Stimulated activated CD8-positive, alpha-beta memory T cell treated with anti-CD3 and anti-CD28 coated beads, Interleukin-15, amount 100 ng/mL, for 48 hours (primary cell): ENCODE results near the gene FAM174B.

ENCODE experiments used
- DNase-seq, 2 donors: peaks; one replicate each; pipeline ENCODE4 v3.0.0-alpha.2; 2020; ENCODE audit warnings: low read depth in 2 of 2

Gene FAM174B

DNA sequence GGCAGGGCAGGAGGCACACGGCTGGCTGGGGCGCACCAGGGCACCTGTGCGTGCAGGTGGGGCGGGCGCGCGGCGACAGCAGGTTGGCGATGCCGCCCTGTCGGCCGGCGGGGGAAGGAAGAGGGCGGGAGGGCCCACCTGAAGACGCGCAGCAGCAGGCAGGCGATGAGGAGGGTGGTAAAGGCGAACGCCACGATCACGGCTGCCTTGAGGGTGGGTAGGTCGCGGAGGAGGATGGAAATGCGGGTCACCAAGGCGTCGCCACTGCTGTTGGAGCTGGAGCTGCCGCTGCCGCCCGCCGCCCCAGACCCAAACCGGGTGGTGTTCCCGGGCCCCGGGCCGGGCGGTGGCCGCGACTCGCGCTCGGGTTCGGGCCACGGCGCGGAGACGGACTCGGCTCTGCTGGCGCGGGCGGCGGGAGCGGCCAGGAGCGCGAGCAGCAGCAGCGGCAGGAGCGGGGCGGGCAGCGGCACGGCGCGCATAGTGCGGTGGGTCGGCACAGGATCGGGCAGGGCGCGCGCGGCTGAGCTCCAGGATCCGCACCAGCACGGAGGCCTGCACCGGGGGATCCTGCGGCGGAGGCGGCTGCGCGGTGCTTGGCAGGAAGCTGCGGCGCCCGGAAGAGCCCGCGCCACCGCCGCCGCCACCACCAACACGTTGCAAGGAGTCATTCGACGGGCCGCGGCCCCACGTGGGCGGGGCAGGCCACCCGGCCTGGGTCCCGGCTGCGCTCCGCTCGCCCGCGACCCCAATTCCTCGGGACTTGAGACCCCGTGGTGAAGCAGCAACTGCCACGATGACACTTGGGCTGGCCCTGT, at the start of gene FAM174B:
Gene FAM174B (minus strand): TSS at position 598 of the 818 bp plus-strand sequence.
- peak; percentile 12 to 36 for DNase-seq

DNA sequence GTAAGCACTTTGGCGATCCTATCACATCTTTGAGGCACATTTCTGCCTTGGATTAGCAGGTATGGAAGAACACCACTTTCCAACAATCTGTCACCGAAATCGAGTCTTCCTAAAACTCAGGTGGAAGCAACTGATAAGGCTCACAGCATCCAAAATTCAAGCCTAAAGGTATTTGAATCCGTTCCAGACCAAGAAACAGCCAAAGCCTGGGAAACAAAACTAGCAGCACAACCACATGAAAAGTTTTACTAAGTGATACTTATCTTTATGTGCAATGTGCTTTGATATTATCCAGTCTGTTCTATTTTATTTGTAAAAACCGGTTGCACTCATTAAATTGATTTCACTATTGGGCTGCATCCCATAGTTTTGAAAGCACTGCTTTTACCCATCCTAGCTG, 40.5 kb upstream of the FAM174B start:
- DNase-seq = no peak

DNA sequence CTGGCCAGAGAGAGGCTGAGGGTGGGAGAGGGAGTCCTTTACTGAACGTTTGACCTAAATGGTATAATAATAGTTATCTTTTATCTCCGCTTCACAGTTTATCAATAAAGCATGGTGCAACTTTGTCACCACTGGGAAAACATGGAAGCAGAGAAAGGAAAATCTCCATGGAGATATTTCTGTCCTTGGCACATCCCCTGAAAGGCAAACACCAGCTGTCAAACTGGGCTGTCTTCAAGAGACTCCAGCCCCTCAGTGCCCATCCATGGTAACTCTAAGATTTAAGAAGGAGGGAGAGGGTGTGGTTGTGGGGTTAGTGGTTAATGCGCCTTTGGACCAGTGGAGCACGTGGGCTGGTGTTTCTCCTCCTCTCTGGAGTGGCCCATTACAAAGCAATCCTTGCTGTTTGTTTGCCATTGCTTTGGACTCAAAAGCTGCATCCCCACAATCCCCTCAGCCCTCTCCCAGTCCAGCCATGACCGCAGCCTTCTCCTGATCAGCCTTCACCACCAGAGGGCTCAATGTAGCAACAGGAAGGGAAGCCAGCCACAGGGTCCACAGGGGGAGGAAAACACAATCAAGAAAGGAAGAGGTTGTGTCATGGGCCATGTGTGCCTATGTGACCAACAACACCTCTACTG, 38.2 kb upstream of the FAM174B start:
- DNase-seq = no peak

DNA sequence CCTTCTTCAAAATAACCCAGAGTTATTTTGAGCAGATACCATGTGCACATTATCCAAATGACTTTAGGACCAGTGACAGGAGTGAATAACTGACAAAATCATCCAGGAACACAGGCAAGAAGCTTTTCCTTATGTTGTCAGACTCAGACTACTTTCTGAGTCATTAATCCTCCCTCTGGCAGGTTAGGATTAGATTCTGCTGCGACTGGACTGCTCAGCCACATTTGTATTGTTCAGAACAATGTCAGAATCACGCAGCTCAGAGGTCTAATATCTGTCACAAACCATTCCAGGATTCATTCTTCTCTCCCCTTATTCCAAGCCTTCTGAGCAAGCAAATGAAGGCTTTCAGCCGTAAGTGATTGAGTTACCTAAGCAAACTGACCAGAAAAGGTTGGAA, 34.8 kb upstream of the FAM174B start:
- no peak for DNase-seq

- no peak for DNase-seq
Measured at GRCh38 chr15:92687746-92688145, 32.2 kb upstream of the FAM174B start.

- no peak for DNase-seq
Measured at GRCh38 chr15:92687195-92687602, 31.6 kb upstream of the FAM174B start.

GRCh38 chr15:92683511-92683834, 27.9 kb upstream of the FAM174B start:
- no peak for DNase-seq

GRCh38 chr15:92682741-92683510, 27.4 kb upstream of the FAM174B start:
- no peak for DNase-seq

DNA sequence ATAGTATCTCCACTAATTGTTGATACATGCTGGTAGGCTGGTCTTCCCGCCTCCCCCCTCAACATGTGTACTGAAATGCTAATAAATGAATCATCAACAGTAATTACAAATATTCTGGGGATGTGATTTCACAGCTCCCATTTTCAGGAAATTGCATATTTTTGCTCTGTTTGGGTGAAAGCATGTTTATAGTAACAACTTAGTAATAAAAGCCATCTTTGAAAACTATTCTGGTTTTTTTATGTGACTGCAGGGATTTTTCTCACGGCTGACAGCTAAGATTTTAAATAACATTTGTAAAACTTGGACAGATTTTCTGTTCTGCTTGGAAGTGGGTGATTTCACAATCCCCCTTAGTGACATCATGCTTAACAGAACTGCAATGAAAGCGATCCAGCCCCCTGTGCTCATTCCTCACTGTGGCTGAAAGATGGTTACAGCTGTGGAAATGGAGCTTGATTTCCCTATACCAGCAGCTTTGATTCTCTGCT, 25.6 kb upstream of the FAM174B start:
- DNase-seq = no peak

DNA sequence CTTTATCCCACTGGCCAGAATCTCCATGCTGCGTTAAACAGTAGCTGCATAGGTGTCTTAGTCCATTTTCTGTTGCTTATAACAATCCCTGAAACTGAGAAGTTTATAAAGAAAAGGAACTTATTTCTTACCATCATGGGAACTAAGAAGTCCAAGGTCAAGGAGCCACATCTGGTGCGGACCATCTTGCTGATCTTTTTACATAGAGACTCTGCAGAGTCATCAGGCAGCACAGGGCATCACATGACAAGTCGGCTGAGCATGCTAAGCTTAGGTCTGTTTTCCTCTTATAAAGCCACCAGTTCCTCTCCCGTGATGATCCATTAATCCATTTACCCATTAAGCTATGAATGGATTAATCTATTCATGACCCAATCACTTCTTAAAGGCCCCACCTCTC, 22.4 kb upstream of the FAM174B start:
- no peak for DNase-seq

GRCh38 chr15:92676561-92676960, 21.0 kb upstream of the FAM174B start:
- DNase-seq = no peak

DNA sequence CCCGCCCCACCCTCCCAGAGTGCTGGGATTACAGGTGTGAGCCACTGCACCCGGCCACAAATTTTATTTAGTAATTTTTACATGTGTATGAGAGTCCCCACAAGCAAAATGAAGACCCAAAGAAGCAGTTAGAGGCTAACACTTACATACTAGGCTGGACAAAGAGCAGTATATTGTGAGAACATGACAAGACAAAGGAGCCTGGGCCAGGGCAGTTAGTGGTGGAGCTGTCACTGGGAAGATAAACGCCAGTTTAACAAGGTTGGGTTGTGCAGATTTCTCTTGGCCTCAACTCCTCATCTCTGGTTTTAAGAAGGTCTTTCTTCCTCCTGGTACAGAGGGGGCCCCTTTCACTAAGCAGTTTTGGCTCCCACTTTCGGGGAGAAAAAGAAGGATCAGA, 19.9 kb upstream of the FAM174B start:
- DNase-seq = no peak

DNA sequence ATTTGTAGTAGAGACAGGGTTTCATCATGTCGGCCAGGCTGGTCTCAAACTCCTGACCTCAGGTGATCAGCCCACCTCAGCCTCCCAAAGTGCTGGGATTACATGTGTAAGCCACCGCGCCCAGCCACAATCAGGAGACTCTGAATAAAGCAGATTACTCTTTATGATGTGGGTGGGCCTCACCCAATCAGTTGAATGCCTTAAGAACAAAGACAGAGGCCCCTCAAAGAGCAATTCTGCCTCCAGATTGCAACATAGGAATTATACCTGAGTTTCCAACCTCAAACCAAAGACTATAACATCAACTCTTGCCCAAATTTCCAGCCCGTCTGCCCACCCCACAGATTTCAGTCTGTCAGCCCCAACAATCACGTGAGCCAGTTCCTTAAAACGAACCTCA, 18.8 kb upstream of the FAM174B start:
- DNase-seq = no peak

DNA sequence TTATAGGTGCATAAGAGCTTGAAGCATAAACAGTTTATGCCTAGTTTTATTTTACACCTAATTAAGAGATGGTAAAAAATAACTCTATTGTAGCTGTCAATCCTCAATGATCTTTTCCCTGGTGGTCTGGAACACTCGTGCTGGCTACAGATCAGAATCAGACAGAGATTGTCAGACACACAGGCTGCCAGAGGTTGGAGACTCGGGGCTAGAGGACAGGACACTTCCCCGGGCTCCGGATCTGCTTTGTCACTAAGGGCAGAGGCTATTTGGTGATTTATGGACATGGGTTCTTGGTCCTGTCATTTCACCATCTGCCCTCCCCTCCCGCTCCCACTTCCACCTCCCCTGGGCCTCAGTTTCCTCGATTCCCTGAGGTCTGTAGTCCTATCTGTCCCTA, 16.5 kb upstream of the FAM174B start:
- DNase-seq = no peak

DNA sequence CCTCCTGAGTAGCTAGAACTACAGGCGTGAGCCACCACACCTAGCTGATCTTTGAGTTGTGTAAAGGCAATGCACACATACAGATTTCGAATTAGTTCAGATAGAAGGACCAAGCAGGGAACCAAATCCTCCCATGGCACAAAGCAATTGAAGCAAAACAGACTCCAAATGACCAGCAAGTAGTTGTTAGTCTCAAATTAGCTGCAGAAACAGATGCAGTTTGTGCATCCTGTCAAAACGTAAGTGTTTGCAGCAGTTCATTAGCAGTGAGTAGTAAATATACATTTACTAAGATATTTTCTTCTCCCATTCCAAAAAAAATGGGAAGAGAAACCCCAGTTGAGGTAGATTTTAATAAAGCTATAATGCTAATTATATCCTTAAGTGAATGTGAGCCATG, 15.8 kb upstream of the FAM174B start:
- no peak for DNase-seq

DNA sequence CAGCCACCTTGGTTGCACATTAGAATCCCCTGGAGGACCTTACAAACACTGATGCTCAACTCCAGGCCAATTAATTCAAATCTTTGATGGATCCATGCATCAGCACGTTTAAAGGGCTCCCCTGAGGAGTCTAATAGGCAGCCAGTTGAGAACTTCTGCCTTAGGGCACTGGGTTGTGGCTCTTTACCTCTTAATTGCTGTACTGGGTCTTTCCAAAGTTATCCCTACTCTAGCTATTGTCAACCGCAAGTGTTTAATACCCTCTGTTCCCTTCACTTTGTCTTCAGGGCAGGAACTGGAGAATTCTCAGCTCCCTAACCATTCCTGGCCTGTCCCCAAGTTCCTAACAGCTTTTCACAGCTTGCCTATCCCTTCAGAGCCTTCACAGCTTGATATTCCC, 15.0 kb upstream of the FAM174B start:
- no peak for DNase-seq

DNA sequence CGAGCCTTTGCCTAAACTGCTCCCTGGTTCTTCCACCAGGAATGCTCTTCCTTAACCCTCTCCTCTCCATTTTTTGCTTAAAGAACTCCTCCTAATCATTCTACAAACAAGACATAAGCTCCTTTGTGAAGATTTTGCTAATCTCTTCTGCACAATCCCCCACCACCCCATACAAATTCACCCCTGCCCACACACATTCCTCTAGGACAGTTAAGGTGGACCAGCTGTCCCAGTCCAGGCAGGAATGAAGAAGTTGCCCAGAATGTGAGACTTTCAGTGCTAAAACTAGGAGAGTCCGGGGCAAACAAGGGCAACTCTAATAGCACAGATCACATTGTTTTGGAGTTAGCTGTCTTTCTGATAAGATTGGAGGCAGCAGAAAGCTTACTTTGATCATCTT, 13.9 kb upstream of the FAM174B start:
- no peak for DNase-seq

DNA sequence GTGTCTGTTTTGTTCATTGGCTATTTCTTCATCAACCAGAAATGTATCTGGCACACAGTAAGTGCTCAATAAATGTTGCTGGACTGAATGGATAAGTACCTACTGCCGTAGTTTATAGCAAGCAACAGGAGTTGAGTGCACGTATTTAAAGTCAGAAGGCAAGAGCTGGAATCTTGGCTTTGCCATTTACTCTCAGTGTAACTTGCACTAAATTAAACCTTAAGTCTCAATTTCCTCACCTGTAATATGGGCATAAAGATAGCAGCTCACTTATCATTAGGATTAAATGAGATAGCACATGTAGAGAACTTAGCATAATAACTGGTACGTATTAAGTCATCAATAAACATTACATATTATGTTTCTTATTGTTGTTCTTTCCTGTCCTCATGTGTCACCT, 13.0 kb upstream of the FAM174B start:
- DNase-seq = no peak

- no peak for DNase-seq
Measured at GRCh38 chr15:92667970-92668485, 12.5 kb upstream of the FAM174B start.

- DNase-seq = no peak
Measured at GRCh38 chr15:92667287-92667904, 11.8 kb upstream of the FAM174B start.

GRCh38 chr15:92666780-92667179, 11.2 kb upstream of the FAM174B start:
- no peak for DNase-seq

DNA sequence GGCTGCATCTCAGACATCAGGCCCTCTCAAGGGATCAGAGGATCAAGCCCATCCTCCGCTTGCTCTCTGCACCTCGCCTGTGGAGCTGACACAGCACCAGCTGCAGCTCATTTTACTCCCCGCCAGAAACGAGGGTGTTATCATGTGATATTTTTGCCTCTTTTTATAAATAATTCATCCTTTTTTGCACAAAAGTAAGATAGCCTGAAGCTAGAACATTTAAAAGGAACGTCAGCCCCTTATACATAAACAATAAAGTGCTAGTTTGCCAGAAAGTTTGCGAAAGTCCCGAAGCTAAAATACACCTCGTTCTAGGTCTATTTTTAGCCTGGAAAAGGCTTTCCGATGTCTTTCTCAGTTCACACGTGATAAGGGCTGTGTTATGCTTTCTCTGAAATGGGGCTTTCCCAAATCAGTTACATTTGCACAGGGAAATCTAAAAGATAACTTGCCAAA, 9.6 kb upstream of the FAM174B start:
- DNase-seq = no peak
